ENCODE results near the gene SRSF5. TPM values are rescaled to one million over a fixed set of nuclear protein-coding genes. Genes with fewer than 3 reads are reported as not detected.

The SRSF5 gene
- total and polyA plus RNA-seq, 2 donors (not counting 1 experiment from before 2014, with no cell fraction given): 701 to 768 TPM

- Histone ChIP-seq H3K36me3 (replicated peaks in 1 of 2; ENCODE audit: control extremely low read depth in 1 of 2, control insufficient read depth in 1 of 2, extremely low read depth in 1 of 2, insufficient read depth in 2 of 2, low read length in 1 of 2) (no peaks in the 10 kb centered on the region), H3K4me2 (replicated peaks; ENCODE audit: low read depth, low read length, poor library complexity, severe bottlenecking) (no peak overlapping the region), H2AFZ (ENCODE audit: insufficient read depth, low read depth, low read length, poor library complexity, severe bottlenecking) (no peak overlapping the region), H3K79me2 (ENCODE audit: control insufficient read depth, insufficient read depth, low read length) (no peaks in the 10 kb centered on the region), H3K4me3 (ENCODE audit: control extremely low read depth in 1 of 5, extremely low read depth in 1 of 5, insufficient read depth in 1 of 5, low read depth in 2 of 5, low read length in 4 of 5) (no peak overlapping the region), H3K27me3 (replicated peaks in 1 of 4; ENCODE audit: control extremely low read depth in 1 of 4, control insufficient read depth in 3 of 4, insufficient read depth in 4 of 4, low read length in 3 of 4) (no peaks in the 10 kb centered on the region), H3K9ac (ENCODE audit: low read length) (no peak overlapping the region), H4K20me1 (ENCODE audit: control insufficient read depth, insufficient read depth, low read length, poor library complexity, severe bottlenecking) (no peaks in the 10 kb centered on the region), H3K9me3 (ENCODE audit: control extremely low read depth in 1 of 3, control insufficient read depth in 2 of 3, insufficient read depth in 1 of 3, low read length in 2 of 3) (no peaks in the 10 kb centered on the region), H3K4me1 (ENCODE audit: control insufficient read depth in 2 of 2, insufficient read depth in 2 of 2, low read length in 2 of 2) (no peaks in the 10 kb centered on the region), H3K27ac (ENCODE audit: low read length in 2 of 2) (no peak overlapping the region)
- ChIA-PET CTCF (no interaction called here), POLR2A (no interaction called here)
- ATAC-seq (ENCODE audit: low read depth) (no peak), DNase-seq (no peak)
- H3K4me3 Mint-ChIP-seq: no peak overlapping the region
- 74% methylated on average over 2 of the region's 5 CpGs for WGBS (ENCODE audit: insufficient coverage)
- no peaks in the 10 kb centered on the region for H3K4me1 Mint-ChIP-seq
- no peak overlapping the region for H3K27ac Mint-ChIP-seq
- peaks cover 19% of the 10 kb centered on the region for H3K27me3 Mint-ChIP-seq
- intact Hi-C loops (cut with micrococcal nuclease): no loop called here
- TF ChIP-seq, protein P1, sequence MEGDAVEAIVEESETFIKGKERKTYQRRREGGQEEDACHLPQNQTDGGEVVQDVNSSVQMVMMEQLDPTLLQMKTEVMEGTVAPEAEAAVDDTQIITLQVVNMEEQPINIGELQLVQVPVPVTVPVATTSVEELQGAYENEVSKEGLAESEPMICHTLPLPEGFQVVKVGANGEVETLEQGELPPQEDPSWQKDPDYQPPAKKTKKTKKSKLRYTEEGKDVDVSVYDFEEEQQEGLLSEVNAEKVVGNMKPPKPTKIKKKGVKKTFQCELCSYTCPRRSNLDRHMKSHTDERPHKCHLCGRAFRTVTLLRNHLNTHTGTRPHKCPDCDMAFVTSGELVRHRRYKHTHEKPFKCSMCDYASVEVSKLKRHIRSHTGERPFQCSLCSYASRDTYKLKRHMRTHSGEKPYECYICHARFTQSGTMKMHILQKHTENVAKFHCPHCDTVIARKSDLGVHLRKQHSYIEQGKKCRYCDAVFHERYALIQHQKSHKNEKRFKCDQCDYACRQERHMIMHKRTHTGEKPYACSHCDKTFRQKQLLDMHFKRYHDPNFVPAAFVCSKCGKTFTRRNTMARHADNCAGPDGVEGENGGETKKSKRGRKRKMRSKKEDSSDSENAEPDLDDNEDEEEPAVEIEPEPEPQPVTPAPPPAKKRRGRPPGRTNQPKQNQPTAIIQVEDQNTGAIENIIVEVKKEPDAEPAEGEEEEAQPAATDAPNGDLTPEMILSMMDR (IDR thresholded peaks at IDR 0.05): no peak
- TF ChIP-seq EZH2 (IDR thresholded peaks at IDR 0.05; ENCODE audit: borderline replicate concordance, insufficient read depth, low read depth, low read length, poor library complexity, severe bottlenecking): no peak
- no peaks in the 10 kb centered on the region for H3K9me3 Mint-ChIP-seq (ENCODE audit: insufficient read depth)
Observed at GRCh38 chr14:69797573-69798338, 30.8 kb downstream of the SRSF5 start.

- no peaks in the 10 kb centered on the region for H3K9me3 ChIP-seq (ENCODE audit: control extremely low read depth in 1 of 3, control insufficient read depth in 2 of 3, insufficient read depth in 1 of 3, low read length in 2 of 3)
- H3K4me3 Mint-ChIP-seq: no peak overlapping the region
- H3K27me3 ChIP-seq (replicated peaks in 1 of 4; ENCODE audit: control extremely low read depth in 1 of 4, control insufficient read depth in 3 of 4, insufficient read depth in 4 of 4, low read length in 3 of 4): no peaks in the 10 kb centered on the region
- no peak for ATAC-seq (ENCODE audit: low read depth)
- no peaks in the 10 kb centered on the region for H3K4me1 Mint-ChIP-seq
- CTCF ChIA-PET: no interaction called here
- no peaks in the 10 kb centered on the region for H4K20me1 ChIP-seq (ENCODE audit: control insufficient read depth, insufficient read depth, low read length, poor library complexity, severe bottlenecking)
- H3K79me2 ChIP-seq (ENCODE audit: control insufficient read depth, insufficient read depth, low read length): no peaks in the 10 kb centered on the region
- peaks cover 20% of the 10 kb centered on the region for H3K27me3 Mint-ChIP-seq
- TF ChIP-seq, protein P1 (IDR thresholded peaks at IDR 0.05): no peak
- no peak for TF ChIP-seq EZH2 (IDR thresholded peaks at IDR 0.05; ENCODE audit: borderline replicate concordance, insufficient read depth, low read depth, low read length, poor library complexity, severe bottlenecking)
- POLR2A ChIA-PET: no interaction called here
- no peak overlapping the region for H3K4me2 ChIP-seq (replicated peaks; ENCODE audit: low read depth, low read length, poor library complexity, severe bottlenecking)
- H3K9ac ChIP-seq (ENCODE audit: low read length): no peak overlapping the region
- H3K9me3 Mint-ChIP-seq (ENCODE audit: insufficient read depth): no peaks in the 10 kb centered on the region
- H3K27ac Mint-ChIP-seq: no peak overlapping the region
- WGBS (ENCODE audit: insufficient coverage): 100% methylated on average over 4 of the region's 4 CpGs
- no peaks in the 10 kb centered on the region for H3K4me1 ChIP-seq (ENCODE audit: control insufficient read depth in 2 of 2, insufficient read depth in 2 of 2, low read length in 2 of 2)
- H3K4me3 ChIP-seq (ENCODE audit: control extremely low read depth in 1 of 5, extremely low read depth in 1 of 5, insufficient read depth in 1 of 5, low read depth in 2 of 5, low read length in 4 of 5): no peak overlapping the region
- DNase-seq: no peak
- intact Hi-C loops (cut with micrococcal nuclease): no loop called here
- H3K27ac ChIP-seq (ENCODE audit: low read length in 2 of 2): no peak overlapping the region
- no peaks in the 10 kb centered on the region for H3K36me3 ChIP-seq (replicated peaks in 1 of 2; ENCODE audit: control extremely low read depth in 1 of 2, control insufficient read depth in 1 of 2, extremely low read depth in 1 of 2, insufficient read depth in 2 of 2, low read length in 1 of 2)
- no peak overlapping the region for H2AFZ ChIP-seq (ENCODE audit: insufficient read depth, low read depth, low read length, poor library complexity, severe bottlenecking)
Observed at GRCh38 chr14:69798339-69798735, 31.4 kb downstream of the SRSF5 start.
